Dendritic cell treated with granulocyte-macrophage colony-stimulating factor and Interleukin-4, amounts not matched to agents 40 ng/mL and 50 ng/mL, for 4 days (primary cell): Measurements from ENCODE around the gene DNAJC21.

Source experiments
- H3K27ac Mint-ChIP-seq: one replicate; pipeline ENCODE4 v1.8.0; 2022; ENCODE audit warnings: mild to moderate bottlenecking, mixed read lengths
- H3K27me3 Mint-ChIP-seq: one replicate; pipeline ENCODE4 v1.8.0; 2022; ENCODE audit warnings: mild to moderate bottlenecking, mixed read lengths
- H3K36me3 Mint-ChIP-seq: one replicate; pipeline ENCODE4 v1.8.0; 2022; ENCODE audit warnings: low read depth, mixed read lengths
- H3K4me1 Mint-ChIP-seq: one replicate; pipeline ENCODE4 v1.8.0; 2022; ENCODE audit warnings: low read depth, mixed read lengths
- H3K4me3 Mint-ChIP-seq: one replicate; pipeline ENCODE4 v1.8.0; 2022; ENCODE audit warnings: mild to moderate bottlenecking, moderate library complexity, mixed read lengths
- H3K9me3 Mint-ChIP-seq: one replicate; pipeline ENCODE4 v1.8.0; 2022; ENCODE audit warnings: mixed read lengths
- intact Hi-C: fragments of 100-400 bp; cut with micrococcal nuclease; formaldehyde crosslinking; loops from one replicate; pipeline ENCODE4 v1.15.0; 2022

The DNAJC21 gene

GRCh38 chr5:34976347-34976746, 47.0 kb downstream of the DNAJC21 start:
- Mint-ChIP-seq H3K36me3 (no peaks in the 10 kb centered on the region), H3K9me3 (peaks cover 2% of the 10 kb centered on the region), H3K4me3 (no peak overlapping the region), H3K27ac (no peak overlapping the region), H3K4me1 (no peaks in the 10 kb centered on the region), H3K27me3 (peaks cover 8% of the 10 kb centered on the region)
- intact Hi-C loops, result no loop called here

- intact Hi-C loops, result no loop called here
- Mint-ChIP-seq H3K27ac (no peak overlapping the region), H3K36me3 (no peaks in the 10 kb centered on the region), H3K4me1 (no peaks in the 10 kb centered on the region), H3K9me3 (peaks cover 13% of the 10 kb centered on the region), H3K4me3 (no peak overlapping the region), H3K27me3 (peaks cover 8% of the 10 kb centered on the region)
Observed at GRCh38 chr5:34977934-34978613, 48.7 kb downstream of the DNAJC21 start.

- intact Hi-C loops, result no loop called here
- Mint-ChIP-seq H3K36me3 (no peaks in the 10 kb centered on the region), H3K4me3 (no peak overlapping the region), H3K27ac (no peak overlapping the region), H3K4me1 (no peaks in the 10 kb centered on the region), H3K9me3 (peaks cover 13% of the 10 kb centered on the region), H3K27me3 (peaks cover 8% of the 10 kb centered on the region)
Observed at GRCh38 chr5:34978681-34979080, 49.3 kb downstream of the DNAJC21 start.

GRCh38 chr5:34982823-34983222, 53.5 kb downstream of the DNAJC21 start:
- H3K36me3 Mint-ChIP-seq, result no peaks in the 10 kb centered on the region
- no peak overlapping the region for H3K27ac Mint-ChIP-seq
- intact Hi-C loops, result no loop called here
- H3K27me3 Mint-ChIP-seq, result peaks cover 2% of the 10 kb centered on the region
- H3K9me3 Mint-ChIP-seq, result peaks cover 33% of the 10 kb centered on the region
- no peaks in the 10 kb centered on the region for H3K4me1 Mint-ChIP-seq
- no peak overlapping the region for H3K4me3 Mint-ChIP-seq

GRCh38 chr5:34986965-34987364, 57.6 kb downstream of the DNAJC21 start:
- Mint-ChIP-seq H3K9me3 (peaks cover 25% of the 10 kb centered on the region), H3K4me3 (no peak overlapping the region), H3K27ac (no peak overlapping the region), H3K4me1 (no peaks in the 10 kb centered on the region), H3K27me3 (peaks cover 9% of the 10 kb centered on the region), H3K36me3 (no peaks in the 10 kb centered on the region)
- intact Hi-C loops, result no loop called here

DNA sequence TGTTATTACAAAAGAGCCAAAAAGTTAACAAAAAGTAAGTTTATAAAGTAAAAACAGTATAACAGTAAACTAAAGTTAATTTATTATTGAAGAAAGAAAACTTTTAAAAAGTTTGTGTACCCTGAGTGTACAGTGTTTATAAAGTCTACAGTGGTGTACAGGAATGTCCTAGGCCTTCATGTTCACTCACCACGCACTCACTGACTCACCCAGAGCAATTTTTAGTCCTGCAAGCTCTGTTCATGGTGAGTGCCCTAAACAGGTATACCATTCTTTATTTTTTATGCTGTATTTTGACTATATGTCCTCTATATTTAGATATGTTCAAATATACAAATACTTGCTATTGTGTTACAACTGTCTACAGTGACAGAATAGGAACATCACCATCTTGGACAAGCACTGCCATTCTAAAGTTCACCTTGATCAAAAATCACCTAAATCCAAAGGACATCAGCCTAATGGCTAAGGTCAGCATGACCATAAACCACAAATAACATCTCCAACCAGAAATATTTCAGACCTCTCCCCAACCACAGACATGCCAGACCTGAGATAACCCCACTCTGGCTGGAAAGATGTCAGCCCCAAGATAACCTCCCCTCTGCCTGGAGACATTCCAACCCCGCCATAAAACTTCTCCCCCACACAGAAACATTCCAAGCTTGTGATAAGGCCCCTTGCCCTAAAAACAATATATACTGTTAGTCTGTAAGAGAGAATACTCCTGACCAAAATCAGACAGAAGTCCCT, 62.3 kb downstream of the DNAJC21 start:
- no peak overlapping the region for H3K4me3 Mint-ChIP-seq
- H3K27ac Mint-ChIP-seq, result no peak overlapping the region
- H3K4me1 Mint-ChIP-seq, result no peaks in the 10 kb centered on the region
- peaks cover 9% of the 10 kb centered on the region for H3K9me3 Mint-ChIP-seq
- H3K36me3 Mint-ChIP-seq, result no peaks in the 10 kb centered on the region
- intact Hi-C loops, result no loop called here
- H3K27me3 Mint-ChIP-seq, result peaks cover 18% of the 10 kb centered on the region

- intact Hi-C loops, result no loop called here
- H3K36me3 Mint-ChIP-seq, result no peaks in the 10 kb centered on the region
- no peak overlapping the region for H3K27ac Mint-ChIP-seq
- peaks cover 14% of the 10 kb centered on the region for H3K27me3 Mint-ChIP-seq
- no peaks in the 10 kb centered on the region for H3K4me1 Mint-ChIP-seq
- H3K9me3 Mint-ChIP-seq, result no peaks in the 10 kb centered on the region
- no peak overlapping the region for H3K4me3 Mint-ChIP-seq
Observed at GRCh38 chr5:34993951-34994350, 64.6 kb downstream of the DNAJC21 start.

- Mint-ChIP-seq H3K4me1 (no peaks in the 10 kb centered on the region), H3K4me3 (no peak overlapping the region), H3K27ac (no peak overlapping the region), H3K9me3 (no peaks in the 10 kb centered on the region), H3K36me3 (no peaks in the 10 kb centered on the region), H3K27me3 (peaks cover 15% of the 10 kb centered on the region)
- intact Hi-C loops, result no loop called here
Observed at GRCh38 chr5:34996261-34996660, 66.9 kb downstream of the DNAJC21 start.

GRCh38 chr5:34998058-34998789, 68.9 kb downstream of the DNAJC21 start:
- Mint-ChIP-seq H3K9me3 (no peaks in the 10 kb centered on the region), H3K4me1 (no peaks in the 10 kb centered on the region), H3K27me3 (peaks cover 16% of the 10 kb centered on the region), H3K4me3 (no peak overlapping the region), H3K36me3 (no peaks in the 10 kb centered on the region), H3K27ac (no peak overlapping the region)
- intact Hi-C loops, result no loop called here

- Mint-ChIP-seq H3K4me3 (no peak overlapping the region), H3K27ac (no peak overlapping the region), H3K9me3 (no peaks in the 10 kb centered on the region), H3K36me3 (no peaks in the 10 kb centered on the region), H3K4me1 (no peaks in the 10 kb centered on the region), H3K27me3 (peaks cover 15% of the 10 kb centered on the region)
- intact Hi-C loops, result loop anchor here (5.0 to 10.0 kb wide), 3 partner anchors 477 to 530 kb away; no protein-coding TSS in a partner anchor
Observed at GRCh38 chr5:35001842-35002241, 72.5 kb downstream of the DNAJC21 start.

DNA sequence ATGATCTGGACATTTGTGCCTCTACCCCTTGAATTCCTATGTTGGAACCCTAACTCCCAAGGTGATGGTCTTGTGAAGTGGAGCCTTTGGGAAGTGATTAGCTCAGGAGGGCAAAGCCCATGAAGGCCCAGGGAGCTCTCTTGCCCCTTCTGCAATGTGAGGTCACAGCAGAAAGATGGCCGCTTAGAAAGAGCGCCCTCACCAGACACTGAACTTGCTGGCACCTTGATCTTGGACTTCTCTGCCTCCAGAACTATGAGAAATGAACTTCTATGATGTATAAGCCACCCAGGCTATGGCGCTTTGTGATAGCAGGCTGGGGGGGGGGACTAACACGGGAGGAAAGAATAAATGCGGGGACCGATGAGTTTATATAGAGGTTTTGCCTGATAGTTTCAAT, 73.1 kb downstream of the DNAJC21 start:
- Mint-ChIP-seq H3K27ac (no peak overlapping the region), H3K36me3 (no peaks in the 10 kb centered on the region), H3K4me1 (no peaks in the 10 kb centered on the region), H3K9me3 (no peaks in the 10 kb centered on the region), H3K27me3 (peaks cover 15% of the 10 kb centered on the region), H3K4me3 (no peak overlapping the region)
- intact Hi-C loops, result loop anchor here (5.0 to 10.0 kb wide), 3 partner anchors 478 to 530 kb away; no protein-coding TSS in a partner anchor

- Mint-ChIP-seq H3K27ac (no peak overlapping the region), H3K36me3 (no peaks in the 10 kb centered on the region), H3K4me1 (no peaks in the 10 kb centered on the region), H3K27me3 (peaks cover 15% of the 10 kb centered on the region), H3K9me3 (no peaks in the 10 kb centered on the region), H3K4me3 (no peak overlapping the region)
- intact Hi-C loops, result loop anchor here (5.0 to 10.0 kb wide), 3 partner anchors 478 to 531 kb away; no protein-coding TSS in a partner anchor
Observed at GRCh38 chr5:35003018-35003957, 73.9 kb downstream of the DNAJC21 start.

DNA sequence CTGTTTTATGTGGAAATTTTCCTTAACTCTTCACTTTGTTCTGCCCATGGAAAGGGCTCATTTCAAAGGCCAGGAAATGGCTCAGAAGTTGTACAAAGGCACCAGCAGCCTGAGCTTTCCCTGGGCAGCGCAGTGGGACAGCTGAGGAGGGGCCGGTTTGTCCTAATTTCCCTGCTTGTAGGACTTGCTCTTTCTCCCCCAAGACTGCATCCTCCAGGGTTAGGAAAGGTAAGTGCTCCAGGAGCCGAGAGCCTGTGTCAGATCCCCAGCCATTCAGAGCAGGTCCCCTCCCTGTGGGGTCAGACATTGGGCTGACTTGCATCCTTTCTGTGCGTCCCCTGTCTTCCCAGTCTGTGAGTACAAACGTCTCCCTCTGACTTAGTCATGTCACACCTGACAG, 74.8 kb downstream of the DNAJC21 start:
- no peaks in the 10 kb centered on the region for H3K36me3 Mint-ChIP-seq
- intact Hi-C loops, result loop anchor here (5.0 to 10.0 kb wide), 3 partner anchors 479 to 532 kb away; no protein-coding TSS in a partner anchor
- H3K4me1 Mint-ChIP-seq, result no peaks in the 10 kb centered on the region

More for the DNA sequence above, 74.8 kb downstream of the DNAJC21 start:
- no peak overlapping the region for H3K27ac Mint-ChIP-seq
- H3K4me3 Mint-ChIP-seq, result no peak overlapping the region
- H3K27me3 Mint-ChIP-seq, result peaks cover 17% of the 10 kb centered on the region
- H3K9me3 Mint-ChIP-seq, result no peaks in the 10 kb centered on the region
